ENCODE results near the gene ATP2A1. TPM values are rescaled to one million over a fixed set of nuclear protein-coding genes. Genes with fewer than 3 reads are reported as not detected.

Gene ATP2A1
- total RNA-seq, 1 experiment from 2014 or later: 2.9 TPM

GRCh38 chr16:28874406-28874805 is 3.9 kb upstream of the ATP2A1 start:
- H3K4me1 ChIP-seq (ENCODE audit: control insufficient read depth, insufficient read depth, low read length): peaks cover 27% of the 10 kb centered on the region
- in situ Hi-C loops (cut with HindIII; ENCODE audit: low pct_unique_long_range_greater_than_20kb, low sequenced_read_pairs): no loop called here
- H3K27ac ChIP-seq (ENCODE audit: low read length): no peak overlapping the region
- no peaks in the 10 kb centered on the region for H3K9me3 ChIP-seq (ENCODE audit: control insufficient read depth, insufficient read depth, low read depth, low read length)
- TF ChIP-seq CTCF (IDR thresholded peaks at IDR 0.05) (no peak), REST (IDR thresholded peaks at IDR 0.05; ENCODE audit: insufficient read depth in 1 of 2, low read depth in 2 of 2, low read length in 1 of 2) (no peak), POLR2AphosphoS5 (IDR thresholded peaks at IDR 0.05; ENCODE audit: low read depth, low read length) (no peak), SIN3A (IDR thresholded peaks at IDR 0.05; ENCODE audit: borderline replicate concordance, insufficient read depth, low read depth, low read length) (no peak), TCF7L2 (IDR thresholded peaks at IDR 0.05; ENCODE audit: low read depth, low read length) (no peak)
- DNase-seq (ENCODE audit: low read depth, low spot score): no peak
- ChIA-PET CTCF (interaction anchor here (0.7 kb wide), 1 partner anchor 53 kb away, joined by 8 read pairs; no protein-coding TSS in a partner anchor), POLR2A (interaction anchor here (0.7 kb wide), 1 partner anchor 28 kb away, joined by 3 read pairs; no protein-coding TSS in a partner anchor)
- no peaks in the 10 kb centered on the region; the same call in 1 of the 2 replicates for H3K36me3 ChIP-seq (ENCODE audit: control insufficient read depth, insufficient read depth, low read length)
- intact Hi-C loops (cut with micrococcal nuclease; ENCODE audit: unreplicated experiment): loop anchor here (10.0 kb wide), 1 partner anchor 70 kb away; no protein-coding TSS in a partner anchor
- H3K27me3 ChIP-seq (ENCODE audit: control insufficient read depth, insufficient read depth, low read length): no peaks in the 10 kb centered on the region
- no peak overlapping the region for H3K4me3 ChIP-seq (ENCODE audit: low read depth in 2 of 2, low read length in 2 of 2)
- ATAC-seq: no peak
- no TSS peak for BruUV-seq (replicated peaks)

GRCh38 chr16:28875134-28876018 is 2.9 kb upstream of the ATP2A1 start:
- H3K4me1 ChIP-seq (ENCODE audit: control insufficient read depth, insufficient read depth, low read length): peaks cover 30% of the 10 kb centered on the region
- no TSS peak for BruUV-seq (replicated peaks)
- H3K9me3 ChIP-seq (ENCODE audit: control insufficient read depth, insufficient read depth, low read depth, low read length): no peaks in the 10 kb centered on the region
- H3K36me3 ChIP-seq (ENCODE audit: control insufficient read depth, insufficient read depth, low read length): no peaks in the 10 kb centered on the region; the same call in 1 of the 2 replicates
- DNase-seq (ENCODE audit: low read depth, low spot score) (no peak), ATAC-seq (no peak)
- in situ Hi-C loops (cut with HindIII; ENCODE audit: low pct_unique_long_range_greater_than_20kb, low sequenced_read_pairs) (no loop called here), intact Hi-C loops (cut with micrococcal nuclease; ENCODE audit: unreplicated experiment) (loop anchor here (10.0 kb wide), 1 partner anchor 69 kb away; no protein-coding TSS in a partner anchor)
- peak overlapping the region; percentile 48 for H3K27ac ChIP-seq (ENCODE audit: low read length)
- H3K4me3 ChIP-seq (ENCODE audit: low read depth in 2 of 2, low read length in 2 of 2): no peak overlapping the region
- ChIA-PET POLR2A (interaction anchor here (0.6 kb wide), 1 partner anchor 18 kb away, joined by 10 read pairs; no protein-coding TSS in a partner anchor), CTCF (interaction anchor here (0.5 to 1.3 kb wide), 5 partner anchors 12 to 70 kb away, joined by 3 to 8 read pairs (median 6); no protein-coding TSS in a partner anchor)
- no peak; the same call in 1 of the 2 replicates for TF ChIP-seq CTCF (IDR thresholded peaks at IDR 0.05)
- TF ChIP-seq POLR2AphosphoS5 (IDR thresholded peaks at IDR 0.05; ENCODE audit: low read depth, low read length): no peak
- no peak for TF ChIP-seq TCF7L2 (IDR thresholded peaks at IDR 0.05; ENCODE audit: low read depth, low read length)
- no peak for TF ChIP-seq SIN3A (IDR thresholded peaks at IDR 0.05; ENCODE audit: borderline replicate concordance, insufficient read depth, low read depth, low read length)
- no peak for TF ChIP-seq REST (IDR thresholded peaks at IDR 0.05; ENCODE audit: insufficient read depth in 1 of 2, low read depth in 2 of 2, low read length in 1 of 2)
- H3K27me3 ChIP-seq (ENCODE audit: control insufficient read depth, insufficient read depth, low read length): no peaks in the 10 kb centered on the region

Measured in Panc1 (cell line).